ENCODE measurements around the gene SPZ1.
A peak's percentile ranks its signal among the peaks of the same experiment; 100 is the strongest.
"Not testable (repeated sequence)": the region's sequence is repeated elsewhere in the genome, so short reads cannot be mapped to it uniquely, and the experiment has no call there.

Gene SPZ1

GRCh38 chr5:80319702-80320101 lies at the start of gene SPZ1:
TSS of gene SPZ1 (plus strand) at chr5:80320002. CDS start at chr5:80320216, 214 bp downstream.
- no peak for DNase-seq

GRCh38 chr5:80270543-80270942 lies 49.3 kb upstream of the SPZ1 start:
- not testable (repeated sequence) for DNase-seq

GRCh38 chr5:80275347-80275746 lies 44.5 kb upstream of the SPZ1 start:
- peak; percentile 12 to 50 for DNase-seq

- DNase-seq, result no peak
Measured at GRCh38 chr5:80276186-80276585, 43.6 kb upstream of the SPZ1 start.

GRCh38 chr5:80277191-80277590 lies 42.6 kb upstream of the SPZ1 start:
- DNase-seq, result no peak

GRCh38 chr5:80282054-80282453 lies 37.7 kb upstream of the SPZ1 start:
- no peak for DNase-seq

GRCh38 chr5:80283360-80283759 lies 36.4 kb upstream of the SPZ1 start:
- no peak for DNase-seq

GRCh38 chr5:80284720-80285119 lies 35.1 kb upstream of the SPZ1 start:
- DNase-seq, result peak; percentile 6 to 23

- DNase-seq, result no peak
Measured at GRCh38 chr5:80288177-80288576, 31.6 kb upstream of the SPZ1 start.

GRCh38 chr5:80289320-80289719 lies 30.5 kb upstream of the SPZ1 start:
- DNase-seq, result no peak

GRCh38 chr5:80291761-80292160 lies 28.0 kb upstream of the SPZ1 start:
- no peak for DNase-seq

GRCh38 chr5:80296121-80296520 lies 23.7 kb upstream of the SPZ1 start:
- DNase-seq, result no peak

- no peak for DNase-seq
Measured at GRCh38 chr5:80299601-80300000, 20.2 kb upstream of the SPZ1 start.

GRCh38 chr5:80300125-80300524 lies 19.7 kb upstream of the SPZ1 start:
- no peak for DNase-seq

GRCh38 chr5:80300796-80301195 lies 19.0 kb upstream of the SPZ1 start:
- DNase-seq, result not testable (repeated sequence)

- not testable (repeated sequence) for DNase-seq
Measured at GRCh38 chr5:80301342-80301741, 18.5 kb upstream of the SPZ1 start.

GRCh38 chr5:80302636-80303035 lies 17.2 kb upstream of the SPZ1 start:
- no peak for DNase-seq

- DNase-seq, result no peak
Measured at GRCh38 chr5:80308526-80308925, 11.3 kb upstream of the SPZ1 start.

- no peak for DNase-seq
Measured at GRCh38 chr5:80309871-80310665, 9.7 kb upstream of the SPZ1 start.

- DNase-seq, result no peak
Measured at GRCh38 chr5:80315244-80315643, 4.6 kb upstream of the SPZ1 start.

GRCh38 chr5:80318212-80318611 lies 1.6 kb upstream of the SPZ1 start:
- no peak for DNase-seq

GRCh38 chr5:80324912-80325311 lies 5.1 kb downstream of the SPZ1 start:
- DNase-seq, result no peak

GRCh38 chr5:80326468-80326867 lies 6.7 kb downstream of the SPZ1 start:
- DNase-seq, result no peak

- no peak for DNase-seq
Measured at GRCh38 chr5:80337379-80337778, 17.6 kb downstream of the SPZ1 start.

GRCh38 chr5:80339116-80339515 lies 19.3 kb downstream of the SPZ1 start:
- no peak for DNase-seq

All from CD4-positive, alpha-beta T cell treated with Interferon alpha-2 for 1 hour (primary cell).